K562 (cell line): ENCODE data around the gene PHF19. TPM values are rescaled to one million over a fixed set of nuclear protein-coding genes. Genes with fewer than 3 reads are reported as not detected.

Experiments
- ATAC-seq: fragments of 200-7000 bp; cut with Tn5 transposase; 3 replicates; pipeline ENCODE4 v1.9.1; 2020; ENCODE audit warnings: moderate library complexity
- BruUV-seq: library from RNA; stranded (reverse); fragments of 400-500 nt; replicated peaks from 2 replicates; lab custom pipeline; 2021; lab: Mats Ljungman, UMichigan
- CTCF ChIA-PET: fragments of 300-600 bp; formaldehyde crosslinking; extraction: SDS; loops from one replicate; lab custom pipeline; 2021; ENCODE audit warnings: low intra/inter-chr PET ratio; lab: Yijun Ruan, JAX
- POLR2A ChIA-PET: fragments of 300-600, 350-650 bp; sonication (Branson Sonifier 250); formaldehyde crosslinking; extraction: SDS; loops from one replicate; lab custom pipeline; 2021; ENCODE audit warnings: antibody characterized with exemption, inconsistent platforms; lab: Yijun Ruan, JAX
- DNase-seq, 4 experiments: peaks; one replicate each; pipeline versions ENCODE4 v3.0.0 to v3.0.0-alpha.2; 2011 to 2018; ENCODE audit warnings: low spot score in 3 of 4, mixed read lengths in 3 of 4; ENCODE audit errors: extremely low read depth in 1 of 4
- FAIRE-seq: peaks from 2 replicates; lab custom pipeline; 2011; peaks lifted over from hg19 to GRCh38; lab: Jason Lieb, UNC
- H2AFZ ChIP-seq: 2 replicates; pipeline ENCODE4 v1.6.0; 2011; ENCODE audit warnings: low read depth, low read length, control low read depth, inconsistent platforms
- H3K27ac ChIP-seq: fragments of 200-600 bp; 3 replicates; pipeline ENCODE4 v1.8.0; 2011; ENCODE audit warnings: low read depth, mild to moderate bottlenecking, control low read depth, inconsistent platforms, low read length, moderate library complexity, mixed read lengths; ENCODE audit errors: extremely low read depth
- H3K27me3 ChIP-seq, 2 experiments: fragments of 300-600 bp in 1 of 2; 2 replicates in 1 of 2; 3 replicates in 1 of 2; pipeline versions ENCODE4 v1.6.0 to v1.8.0; 2011; ENCODE audit warnings: inconsistent platforms in 2 of 2, low read length in 2 of 2, mild to moderate bottlenecking in 1 of 2, mixed read lengths in 1 of 2, moderate library complexity in 1 of 2; ENCODE audit not compliant: control insufficient read depth in 2 of 2, insufficient read depth in 2 of 2
- H3K36me3 ChIP-seq: fragments of 300-600 bp; 3 replicates; pipeline ENCODE4 v1.8.0; 2011; ENCODE audit warnings: mild to moderate bottlenecking, low read length, inconsistent platforms; ENCODE audit not compliant: control insufficient read depth, insufficient read depth
- H3K4me1 ChIP-seq, 2 experiments: fragments of 200-600 bp in 1 of 2; replicated peaks in 1 of 2; 2 replicates in 1 of 2; 3 replicates in 1 of 2; pipeline versions ENCODE4 v1.5.1 to v1.8.0; 2011; ENCODE audit warnings: inconsistent platforms in 2 of 2, low read length in 2 of 2, mild to moderate bottlenecking in 1 of 2, mixed read lengths in 1 of 2, moderate library complexity in 1 of 2; ENCODE audit not compliant: control insufficient read depth in 2 of 2, insufficient read depth in 2 of 2
- H3K4me2 ChIP-seq: 2 replicates; pipeline ENCODE4 v1.6.1; 2011; ENCODE audit warnings: low read length, control low read depth, inconsistent platforms, mixed read lengths; ENCODE audit not compliant: insufficient read depth
- H3K4me3 ChIP-seq: fragments of 200-600 bp; sonication (generic), shearing (Covaris generic); 2 replicates; pipeline ENCODE4 v1.5.1; 2016; ENCODE audit warnings: control low read depth, inconsistent platforms
- H3K79me2 ChIP-seq: fragments of 200-600 bp; 3 replicates; pipeline ENCODE4 v1.8.0; 2011; ENCODE audit warnings: low read length, inconsistent platforms; ENCODE audit not compliant: control insufficient read depth, insufficient read depth
- H3K9ac ChIP-seq, 2 experiments: 2 replicates each; pipeline versions ENCODE4 v1.6.0 to v1.6.1; 2011; ENCODE audit warnings: low read depth in 2 of 2, low read length in 2 of 2, control low read depth in 1 of 2, inconsistent platforms in 1 of 2, mild to moderate bottlenecking in 1 of 2, mixed read lengths in 1 of 2; ENCODE audit not compliant: insufficient read depth in 1 of 2
- H3K9me1 ChIP-seq: one replicate; pipeline ENCODE4 v1.6.0; 2011; ENCODE audit warnings: inconsistent platforms, mild to moderate bottlenecking, low read length, moderate library complexity; ENCODE audit not compliant: control insufficient read depth, insufficient read depth
- H3K9me3 ChIP-seq: replicated peaks from 2 replicates; pipeline ENCODE4 v1.5.1; 2011; ENCODE audit warnings: low read depth, low read length, inconsistent platforms; ENCODE audit not compliant: control insufficient read depth, insufficient read depth
- H4K20me1 ChIP-seq: replicated peaks from 2 replicates; pipeline ENCODE4 v1.6.1; 2011; ENCODE audit warnings: low read length, inconsistent platforms, mixed read lengths; ENCODE audit not compliant: control insufficient read depth, insufficient read depth
- ESRRA ChIP-seq: fragments of 450-650 bp; IDR thresholded peaks from 2 replicates; pipeline ENCODE4 v1.6.1; 2014; ENCODE audit warnings: low read depth, mild to moderate bottlenecking, moderate library complexity, borderline replicate concordance
- FOXK2 ChIP-seq, 2 experiments: fragments of 450-650 bp; IDR thresholded peaks in 1 of 2; conservative IDR thresholded peaks in 1 of 2; 2 replicates each; pipeline ENCODE4 v1.6.1; 2016; ENCODE audit warnings: low read depth in 2 of 2, mild to moderate bottlenecking in 1 of 2
- PTBP1 ChIP-seq: fragments of 200-400 bp; formaldehyde crosslinking; IDR thresholded peaks from 2 replicates; pipeline ENCODE4 v1.6.1; 2017; ENCODE audit warnings: low read depth, low read length
- TOE1 ChIP-seq, 2 experiments: fragments of 450-650 bp in 1 of 2; sonication (generic) in 1 of 2; formaldehyde crosslinking in 1 of 2; IDR thresholded peaks; 2 replicates each; pipeline versions ENCODE4 v1.7.1 to v1.8.0; 2016 to 2022; ENCODE audit warnings: borderline replicate concordance in 2 of 2, mild to moderate bottlenecking in 2 of 2, antibody characterized with exemption in 1 of 2, inconsistent platforms in 1 of 2, low read depth in 1 of 2, missing genetic modification reagents in 1 of 2, moderate library complexity in 1 of 2
- ZEB2 ChIP-seq: fragments of 450-650 bp; IDR thresholded peaks from 2 replicates; pipeline ENCODE4 v1.6.1; 2016
- WGBS: fragments of 100-300 bp; shearing (Covaris generic); methylation state at CpG from one replicate; pipeline ENCODE4 v1.1.6; 2016; ENCODE audit warnings: low coverage, mixed read lengths; ENCODE audit not compliant: insufficient coverage; ENCODE audit errors: missing lambda C conversion rate; 5-methylcytosine and 5-hydroxymethylcytosine counted together
- in situ Hi-C: fragments of 300-500 bp; cut with MboI; formaldehyde crosslinking; loops from 4 replicates; pipeline ENCODE4 v1.15.0; 2018; ENCODE audit warnings: inconsistent platforms, mixed read lengths
- intact Hi-C: fragments of 100-400 bp; cut with micrococcal nuclease; formaldehyde crosslinking; loops from 2 replicates; pipeline ENCODE4 v1.14.2; 2022
- polyA plus RNA-seq, 8 experiments: library from polyadenylated mRNA; depleted of rRNA in 4 of 8; stranded (reverse) in 5 of 8; unstranded in 3 of 8; fragments of >200 nt; fragmentation: Nextera tagmentation in 2 of 8; fragmentation: Illumina TruSeq in 1 of 8; extraction: Ambion mirVana in 2 of 8; extraction: Trizol in 1 of 8; gene quantifications; 2 replicates each; pipeline versions ENCODE4 v1.2.1 to v1.2.3, GENCODE V29; 2011 to 2014; ENCODE audit warnings: inconsistent platforms in 1 of 8, missing spikeins in 1 of 8
- total RNA-seq, 7 experiments: library from RNA; depleted of rRNA in 6 of 7; stranded (reverse); fragments of >200 nt in 6 of 7; fragmentation: Illumina TruSeq in 2 of 7; extraction: Trizol in 2 of 7; gene quantifications; 2 replicates each; pipeline versions ENCODE4 v1.2.1 to v1.2.3, GENCODE V29; 2011 to 2021; ENCODE audit warnings: low replicate concordance in 1 of 7
- TF ChIP-seq, protein P1 (sequence below): sonication (generic); formaldehyde crosslinking; IDR thresholded peaks from 2 replicates; pipeline ENCODE4 v1.8.0; 2022; ENCODE audit warnings: mild to moderate bottlenecking, missing genetic modification reagents
- TF ChIP-seq, protein P2 (sequence below), 2 experiments: IDR thresholded peaks; 2 replicates each; pipeline ENCODE4 v1.6.1; 2011; ENCODE audit warnings: borderline replicate concordance in 1 of 2, control low read depth in 1 of 2, low read depth in 1 of 2, low read length in 1 of 2, mild to moderate bottlenecking in 1 of 2, mixed read lengths in 1 of 2, moderate library complexity in 1 of 2; ENCODE audit not compliant: insufficient read depth in 1 of 2, insufficient read length in 1 of 2, poor library complexity in 1 of 2, severe bottlenecking in 1 of 2; ENCODE audit errors: extremely low read depth in 1 of 2
- TF ChIP-seq, protein P3 (sequence below), 2 experiments: fragments of 250-450 bp in 1 of 2; fragments of 450-650 bp in 1 of 2; sonication (Bioruptor Pico) in 1 of 2; IDR thresholded peaks; 2 replicates each; pipeline versions ENCODE4 v1.6.1 to v1.8.0; 2016 to 2021; ENCODE audit warnings: mild to moderate bottlenecking in 2 of 2, moderate library complexity in 2 of 2, missing compliant biosample characterization in 1 of 2, missing genetic modification characterization in 1 of 2

Gene PHF19
- total and polyA plus RNA-seq, 9 of the 15 experiments (the other 6 are each of a cell fraction or from before 2014, with no cell fraction given), result 95.8 to 403 (median 255) TPM

GRCh38 chr9:120867676-120868338, 9.2 kb downstream of the PHF19 start:
- peak overlapping the region; percentile 59 to 84 for H3K9ac ChIP-seq
- H3K36me3 ChIP-seq, result peaks cover 88% of the 10 kb centered on the region
- H3K27ac ChIP-seq, result peak overlapping the region; percentile 65
- ATAC-seq (no peak), DNase-seq (no peak), FAIRE-seq (no peak)
- WGBS, result 76% methylated on average over 15 of the region's 15 CpGs
- peak overlapping the region; percentile 71; the same call in 1 of the 2 replicates for H2AFZ ChIP-seq
- in situ Hi-C loops (no loop called here), intact Hi-C loops (loop anchor here (1.0 to 10.0 kb wide), 4 partner anchors 25 to 253 kb away; no protein-coding TSS in a partner anchor)
- BruUV-seq, result no TSS peak
- peak overlapping the region; percentile 12; the same call in 1 of the 2 replicates for H3K4me3 ChIP-seq
- H3K4me1 ChIP-seq, result peaks cover 13 to 27% of the 10 kb centered on the region in 2 experiments
- no peaks in the 10 kb centered on the region for H4K20me1 ChIP-seq
- CTCF ChIA-PET, result no interaction called here
- POLR2A ChIA-PET, result interaction anchor here (0.8 to 15.5 kb wide), 14 partner anchors 10 to 74 kb away, joined by 3 to 464 read pairs (median 4); partner anchors contain the start of genes FBXW2, PHF19 and PSMD5
- H3K27me3 ChIP-seq, result no peaks in the 10 kb centered on the region
- no peaks in the 10 kb centered on the region for H3K9me3 ChIP-seq
- H3K9me1 ChIP-seq, result peaks cover 8% of the 10 kb centered on the region
- H3K79me2 ChIP-seq, result peaks cover 16% of the 10 kb centered on the region
- peak overlapping the region; percentile 88 for H3K4me2 ChIP-seq
- TF ChIP-seq TOE1 (IDR thresholded peaks at IDR 0.05; ENCODE audit: borderline replicate concordance), result no peak
- no peak for TF ChIP-seq TOE1 (CRISPR knock-in tag; IDR thresholded peaks at IDR 0.05; ENCODE audit: borderline replicate concordance, low read depth)
- TF ChIP-seq ZEB2, result no peak
- no peak for TF ChIP-seq FOXK2 (conservative IDR thresholded peaks at IDR 0.05 in 1 of 2, IDR thresholded peaks at IDR 0.05 in 1 of 2; ENCODE audit: low read depth in 2 of 2)
- TF ChIP-seq PTBP1, result no peak
- TF ChIP-seq, protein P1, sequence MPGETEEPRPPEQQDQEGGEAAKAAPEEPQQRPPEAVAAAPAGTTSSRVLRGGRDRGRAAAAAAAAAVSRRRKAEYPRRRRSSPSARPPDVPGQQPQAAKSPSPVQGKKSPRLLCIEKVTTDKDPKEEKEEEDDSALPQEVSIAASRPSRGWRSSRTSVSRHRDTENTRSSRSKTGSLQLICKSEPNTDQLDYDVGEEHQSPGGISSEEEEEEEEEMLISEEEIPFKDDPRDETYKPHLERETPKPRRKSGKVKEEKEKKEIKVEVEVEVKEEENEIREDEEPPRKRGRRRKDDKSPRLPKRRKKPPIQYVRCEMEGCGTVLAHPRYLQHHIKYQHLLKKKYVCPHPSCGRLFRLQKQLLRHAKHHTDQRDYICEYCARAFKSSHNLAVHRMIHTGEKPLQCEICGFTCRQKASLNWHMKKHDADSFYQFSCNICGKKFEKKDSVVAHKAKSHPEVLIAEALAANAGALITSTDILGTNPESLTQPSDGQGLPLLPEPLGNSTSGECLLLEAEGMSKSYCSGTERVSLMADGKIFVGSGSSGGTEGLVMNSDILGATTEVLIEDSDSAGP (CRISPR knock-in tag), result no peak
- TF ChIP-seq, protein P2, sequence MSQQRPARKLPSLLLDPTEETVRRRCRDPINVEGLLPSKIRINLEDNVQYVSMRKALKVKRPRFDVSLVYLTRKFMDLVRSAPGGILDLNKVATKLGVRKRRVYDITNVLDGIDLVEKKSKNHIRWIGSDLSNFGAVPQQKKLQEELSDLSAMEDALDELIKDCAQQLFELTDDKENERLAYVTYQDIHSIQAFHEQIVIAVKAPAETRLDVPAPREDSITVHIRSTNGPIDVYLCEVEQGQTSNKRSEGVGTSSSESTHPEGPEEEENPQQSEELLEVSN (IDR thresholded peaks at IDR 0.05; ENCODE audit: borderline replicate concordance in 1 of 2, extremely low read depth in 1 of 2, insufficient read depth in 1 of 2, insufficient read length in 1 of 2, low read depth in 1 of 2, low read length in 1 of 2, poor library complexity in 1 of 2, severe bottlenecking in 1 of 2), result no peak
- no peak for TF ChIP-seq ESRRA
- TF ChIP-seq, protein P3, sequence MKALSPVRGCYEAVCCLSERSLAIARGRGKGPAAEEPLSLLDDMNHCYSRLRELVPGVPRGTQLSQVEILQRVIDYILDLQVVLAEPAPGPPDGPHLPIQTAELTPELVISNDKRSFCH (CRISPR knock-in tag; IDR thresholded peaks at IDR 0.05), result no peak
- TF ChIP-seq, protein P3 (tag; IDR thresholded peaks at IDR 0.05), result no peak
